A172 (cell line): ENCODE results near the gene OXCT1. TPM values are rescaled to one million over a fixed set of nuclear protein-coding genes. Genes with fewer than 3 reads are reported as not detected.

Experiments
- DNase-seq: peaks from one replicate; pipeline ENCODE4 v3.0.0-alpha.2; 2015; ENCODE audit warnings: low spot score
- total RNA-seq: library from RNA; depleted of rRNA; stranded (reverse); fragments of >200 nt; shearing (Covaris generic); gene quantifications from 2 replicates; pipeline ENCODE4 v1.2.3, GENCODE V29; 2014; rRNA removed

OXCT1 gene
- total RNA-seq = 29.0 and 31.2 TPM in 2 replicates

DNA sequence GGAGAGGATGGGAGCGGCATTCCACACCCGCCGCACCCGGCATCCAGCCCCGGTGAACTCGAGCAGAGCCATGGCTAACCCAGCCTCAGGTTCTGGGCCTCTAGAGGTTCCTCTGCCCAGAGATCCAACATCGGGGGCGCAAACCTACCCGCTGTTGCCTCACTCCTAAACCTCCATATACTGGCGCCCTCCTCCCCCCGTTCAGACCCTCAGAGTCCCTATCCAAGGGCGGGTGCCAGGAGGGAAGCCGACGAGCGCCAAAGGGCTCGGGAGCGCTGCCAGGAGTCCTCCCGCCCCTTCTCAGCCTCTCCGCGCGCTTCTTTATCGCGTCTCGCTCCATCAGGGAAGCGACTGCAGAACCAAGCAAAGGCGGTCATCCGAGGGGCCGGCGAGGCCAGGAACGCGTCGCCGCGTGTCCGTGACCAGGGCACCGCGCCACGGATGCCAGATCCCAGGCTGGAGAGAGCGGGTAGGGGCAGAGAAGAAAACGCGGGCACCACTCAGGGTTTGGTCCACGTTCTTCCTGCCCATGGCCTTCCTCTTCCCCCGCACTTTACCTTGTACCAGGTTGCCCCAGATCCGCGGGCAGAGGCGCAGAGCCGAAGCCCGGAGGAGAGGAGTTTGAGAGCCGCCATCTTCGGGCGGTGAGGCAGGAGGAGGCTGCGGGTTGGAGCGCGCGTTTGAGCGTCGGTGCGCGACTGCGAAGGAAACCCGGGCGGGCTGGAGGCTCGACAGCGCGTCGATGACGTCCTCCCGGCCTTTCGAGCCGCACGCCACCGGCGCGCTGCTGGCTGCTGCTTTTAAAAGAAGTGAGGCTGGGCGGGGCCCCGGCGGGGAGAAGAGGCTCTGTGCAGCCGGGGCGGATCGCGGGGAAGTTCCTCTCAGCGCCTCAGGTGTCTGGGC lies at the start of gene OXCT1:
OXCT1 (minus strand) TSS at position 702 of the 903 bp plus-strand sequence; CDS start at position 635, 67 bp downstream.
- peak; percentile 62 for DNase-seq

GRCh38 chr5:41918105-41918504 lies 47.9 kb upstream of the OXCT1 start:
- DNase-seq = no peak

GRCh38 chr5:41908374-41909079 lies 38.3 kb upstream of the OXCT1 start:
- peak; percentile 22 for DNase-seq

GRCh38 chr5:41906151-41906550 lies 35.9 kb upstream of the OXCT1 start:
- no peak for DNase-seq

GRCh38 chr5:41903892-41904799 lies 33.9 kb upstream of the OXCT1 start, which contains the start of gene RIMOC1:
Gene RIMOC1 (plus strand): TSS chr5:41904344. CDS start chr5:41904368, 24 bp downstream.
- peak; percentile 100 for DNase-seq

DNA sequence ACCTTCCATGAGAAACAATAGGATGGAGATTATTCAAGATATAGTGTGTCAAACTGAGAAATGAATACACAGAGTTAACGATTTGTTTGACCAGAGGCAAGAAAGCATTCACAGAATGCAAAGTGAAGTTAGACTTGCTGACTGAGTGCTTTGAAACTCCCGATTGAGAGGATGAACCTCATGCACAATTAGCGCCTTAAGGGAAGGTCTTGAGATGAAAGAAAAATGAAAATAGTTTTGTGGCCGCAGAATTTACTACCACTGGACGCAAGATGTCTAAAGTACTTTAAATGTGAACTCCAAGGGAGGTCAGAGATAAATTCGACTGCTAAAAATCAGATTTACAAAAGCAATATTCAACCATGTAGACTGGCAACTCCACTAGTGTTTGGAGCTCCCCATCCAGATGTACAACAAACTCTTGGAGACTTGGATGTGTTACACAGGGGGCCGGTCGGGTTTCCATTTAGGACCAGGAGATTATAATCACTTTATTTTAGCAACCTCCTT lies 33.2 kb upstream of the OXCT1 start:
- no peak for DNase-seq

DNA sequence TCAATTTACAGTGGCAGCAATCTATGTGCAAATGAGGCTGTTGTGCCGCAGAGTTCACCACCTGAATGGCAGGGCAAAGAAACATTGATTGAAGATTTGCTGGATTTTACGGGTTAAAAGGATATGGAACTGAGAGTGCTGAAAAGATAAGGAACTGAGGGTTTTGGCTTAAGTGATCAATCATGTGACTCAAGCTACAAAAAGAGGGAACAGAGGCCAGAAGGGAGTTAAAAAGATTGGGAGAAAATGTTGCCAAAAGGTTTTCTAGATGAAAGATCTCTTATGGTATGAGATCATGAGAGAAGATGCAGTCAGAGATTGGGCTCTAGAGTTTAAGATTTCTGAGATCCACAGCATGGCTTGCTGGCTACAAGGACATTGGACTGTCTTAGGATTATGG lies 26.0 kb upstream of the OXCT1 start:
- no peak for DNase-seq

- no peak for DNase-seq
These were observed 23.0 kb upstream of the OXCT1 start for GRCh38 chr5:41893074-41893851.

- no peak for DNase-seq
These were observed 21.8 kb upstream of the OXCT1 start for GRCh38 chr5:41892031-41892430.

- no peak for DNase-seq
These were observed 21.0 kb upstream of the OXCT1 start for GRCh38 chr5:41891066-41891707.

- no peak for DNase-seq
These were observed 15.1 kb upstream of the OXCT1 start for GRCh38 chr5:41885286-41885685.

- no peak for DNase-seq
These were observed 13.7 kb upstream of the OXCT1 start for GRCh38 chr5:41883936-41884335.

- DNase-seq = no peak
These were observed 13.0 kb upstream of the OXCT1 start for GRCh38 chr5:41883243-41883642.

- no peak for DNase-seq
These were observed 12.5 kb upstream of the OXCT1 start for GRCh38 chr5:41882765-41883164.

- DNase-seq = no peak
These were observed 8.6 kb upstream of the OXCT1 start for GRCh38 chr5:41878643-41879478.

GRCh38 chr5:41878173-41878572 lies 7.9 kb upstream of the OXCT1 start:
- DNase-seq = no peak

- no peak for DNase-seq
These were observed 7.2 kb upstream of the OXCT1 start for GRCh38 chr5:41877408-41877807.

DNA sequence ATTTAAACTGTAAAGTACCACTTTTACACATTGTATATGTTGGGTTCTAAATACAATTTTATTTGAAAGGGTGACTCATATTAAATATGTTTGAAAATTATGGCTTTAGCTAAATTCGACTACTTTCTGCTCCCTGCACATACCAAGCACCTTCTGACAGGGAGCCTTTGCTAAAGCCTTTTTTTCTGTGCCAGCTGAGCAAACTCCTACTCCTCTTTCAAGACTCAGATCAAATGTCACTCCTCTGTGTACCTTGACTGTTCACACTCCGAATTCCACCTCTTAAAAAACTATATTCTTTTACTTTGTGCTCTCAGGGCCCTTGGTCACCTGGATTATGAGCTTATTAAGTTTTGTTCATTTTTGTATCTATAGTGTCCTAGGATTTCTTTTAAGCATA lies 6.5 kb upstream of the OXCT1 start:
- DNase-seq = no peak

- no peak for DNase-seq
These were observed 4.9 kb upstream of the OXCT1 start for GRCh38 chr5:41875121-41875520.
